PC-9 (cell line): ENCODE measurements around the gene PLA2G2C. TPM values are rescaled to one million over a fixed set of nuclear protein-coding genes. Genes with fewer than 3 reads are reported as not detected.
"Not testable (repeated sequence)": the region's sequence is repeated elsewhere in the genome, so short reads cannot be mapped to it uniquely, and the experiment has no call there.

Experiments
- BruUV-seq: library from RNA; stranded (reverse); fragments of 400-500 nt; replicated peaks from 2 replicates; lab custom pipeline; 2021; lab: Mats Ljungman, UMichigan
- CTCF ChIA-PET: fragments of 300-600 bp; sonication (Branson Sonifier 250); formaldehyde crosslinking; loops from one replicate; lab custom pipeline; 2022; ENCODE audit warnings: antibody characterized with exemption; lab: Charles Lee
- POLR2A ChIA-PET: fragments of 300-600 bp; sonication (Branson Sonifier 250); formaldehyde crosslinking; loops from one replicate; lab custom pipeline; 2022; ENCODE audit warnings: antibody characterized with exemption; ENCODE audit not compliant: unreplicated experiment; lab: Charles Lee
- DNase-seq, 2 experiments: peaks; one replicate each; pipeline versions ENCODE4 v3.0.0 to v3.0.0-alpha.2; 2015 to 2022; ENCODE audit warnings: mixed read lengths in 1 of 2
- H2AFZ ChIP-seq: fragments of 200-600 bp; sonication (generic); 2 replicates; pipeline ENCODE4 v1.8.1; 2017; ENCODE audit warnings: antibody characterized with exemption
- H3F3A ChIP-seq: fragments of 200-600 bp; sonication (generic); 2 replicates; pipeline ENCODE4 v1.8.1; 2017; ENCODE audit warnings: antibody characterized with exemption, mild to moderate bottlenecking, low read depth; ENCODE audit not compliant: insufficient read depth
- H3K27ac ChIP-seq: fragments of 200-600 bp; sonication (generic); 2 replicates; pipeline ENCODE4 v1.6.1; 2016; ENCODE audit warnings: mixed run types
- H3K27me3 ChIP-seq: fragments of 200-600 bp; sonication (generic); 2 replicates; pipeline ENCODE4 v1.6.1; 2016; ENCODE audit warnings: low read depth, mixed run types; ENCODE audit not compliant: insufficient read depth
- H3K36me3 ChIP-seq: fragments of 200-600 bp; sonication (generic); 2 replicates; pipeline ENCODE4 v1.6.1; 2016; ENCODE audit warnings: low read depth, mixed run types
- H3K4me1 ChIP-seq: fragments of 200-600 bp; sonication (generic); replicated peaks from 2 replicates; pipeline ENCODE4 v1.6.1; 2016; ENCODE audit warnings: mixed run types; ENCODE audit not compliant: insufficient read depth
- H3K4me2 ChIP-seq: fragments of 200-600 bp; sonication (generic); 2 replicates; pipeline ENCODE4 v1.6.1; 2017; ENCODE audit warnings: mixed run types
- H3K4me3 ChIP-seq: fragments of 200-600 bp; sonication (generic); 2 replicates; pipeline ENCODE4 v1.6.1; 2016; ENCODE audit warnings: mixed run types
- H3K79me2 ChIP-seq: fragments of 200-600 bp; sonication (generic); 2 replicates; pipeline ENCODE4 v1.6.1; 2017; ENCODE audit warnings: low read depth, mixed run types
- H3K9me2 ChIP-seq: fragments of 200-600 bp; sonication (generic); 2 replicates; pipeline ENCODE4 v1.8.1; 2017; ENCODE audit warnings: mild to moderate bottlenecking; ENCODE audit not compliant: insufficient read depth
- H3K9me3 ChIP-seq: fragments of 200-600 bp; sonication (generic); 2 replicates; pipeline ENCODE4 v1.8.1; 2016; ENCODE audit warnings: low read depth; ENCODE audit not compliant: insufficient read depth
- H4K20me1 ChIP-seq: fragments of 200-600 bp; sonication (generic); 2 replicates; pipeline ENCODE4 v1.8.1; 2017; ENCODE audit not compliant: insufficient read depth
- EZH2 ChIP-seq: fragments of 200-600 bp; sonication (generic); IDR thresholded peaks from 2 replicates; pipeline ENCODE4 v1.8.0; 2017; ENCODE audit warnings: antibody characterized with exemption, low read depth
- intact Hi-C: fragments of 100-400 bp; cut with micrococcal nuclease; formaldehyde crosslinking; loops from one replicate; pipeline ENCODE4 v1.10.0; 2022; ENCODE audit not compliant: unreplicated experiment
- total RNA-seq: library from RNA; stranded (reverse); gene quantifications from 2 replicates; pipeline ENCODE4 v1.2.3, GENCODE V29; 2021
- TF ChIP-seq, protein P1 (sequence below): fragments of 200-600 bp; sonication (generic); conservative IDR thresholded peaks from 2 replicates; pipeline ENCODE4 v1.6.1; 2017; ENCODE audit warnings: mixed run types, antibody characterized with exemption, mild to moderate bottlenecking, moderate library complexity

Gene PLA2G2C
- total RNA-seq, 1 experiment from 2014 or later = 0.55 TPM

DNA sequence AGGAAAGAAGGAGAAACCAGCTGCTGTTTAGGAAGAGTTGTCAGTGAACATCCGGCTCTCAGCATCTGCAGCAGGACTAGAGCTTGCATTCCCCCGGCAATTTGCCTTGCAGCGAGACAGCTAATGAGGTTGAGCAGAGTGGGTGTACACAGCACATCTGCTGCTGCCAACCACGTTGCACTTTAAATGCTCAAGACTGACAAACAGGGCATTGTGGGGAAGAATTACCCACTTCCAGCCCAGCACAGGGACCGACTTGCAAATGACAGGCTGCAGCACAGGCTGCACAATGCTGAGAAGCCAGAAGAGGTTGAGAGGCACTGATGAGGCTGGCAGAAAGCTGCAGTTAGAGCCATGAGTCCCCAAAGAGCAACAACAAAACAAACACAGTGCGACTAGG, 47.5 kb upstream of the PLA2G2C start:
- ChIA-PET POLR2A (no interaction called here), CTCF (no interaction called here)
- Histone ChIP-seq H3K79me2 (no peaks in the 10 kb centered on the region), H2AFZ (no peak overlapping the region), H3F3A (peaks cover 44% of the 10 kb centered on the region), H3K4me3 (no peak overlapping the region), H3K4me2 (peak overlapping the region; percentile 73), H3K9me2 (no peaks in the 10 kb centered on the region), H3K36me3 (no peaks in the 10 kb centered on the region), H3K27me3 (no peaks in the 10 kb centered on the region), H3K27ac (peak overlapping the region; percentile 91), H3K9me3 (no peaks in the 10 kb centered on the region), H3K4me1 (peaks cover 79% of the 10 kb centered on the region), H4K20me1 (no peaks in the 10 kb centered on the region)
- intact Hi-C loops = loop anchor here (2.0 kb wide), 1 partner anchor 125 kb away; no protein-coding TSS in a partner anchor
- TF ChIP-seq EZH2 = no peak
- TF ChIP-seq, protein P1, sequence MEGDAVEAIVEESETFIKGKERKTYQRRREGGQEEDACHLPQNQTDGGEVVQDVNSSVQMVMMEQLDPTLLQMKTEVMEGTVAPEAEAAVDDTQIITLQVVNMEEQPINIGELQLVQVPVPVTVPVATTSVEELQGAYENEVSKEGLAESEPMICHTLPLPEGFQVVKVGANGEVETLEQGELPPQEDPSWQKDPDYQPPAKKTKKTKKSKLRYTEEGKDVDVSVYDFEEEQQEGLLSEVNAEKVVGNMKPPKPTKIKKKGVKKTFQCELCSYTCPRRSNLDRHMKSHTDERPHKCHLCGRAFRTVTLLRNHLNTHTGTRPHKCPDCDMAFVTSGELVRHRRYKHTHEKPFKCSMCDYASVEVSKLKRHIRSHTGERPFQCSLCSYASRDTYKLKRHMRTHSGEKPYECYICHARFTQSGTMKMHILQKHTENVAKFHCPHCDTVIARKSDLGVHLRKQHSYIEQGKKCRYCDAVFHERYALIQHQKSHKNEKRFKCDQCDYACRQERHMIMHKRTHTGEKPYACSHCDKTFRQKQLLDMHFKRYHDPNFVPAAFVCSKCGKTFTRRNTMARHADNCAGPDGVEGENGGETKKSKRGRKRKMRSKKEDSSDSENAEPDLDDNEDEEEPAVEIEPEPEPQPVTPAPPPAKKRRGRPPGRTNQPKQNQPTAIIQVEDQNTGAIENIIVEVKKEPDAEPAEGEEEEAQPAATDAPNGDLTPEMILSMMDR = no peak
- BruUV-seq = no TSS peak
- no peak for DNase-seq

DNA sequence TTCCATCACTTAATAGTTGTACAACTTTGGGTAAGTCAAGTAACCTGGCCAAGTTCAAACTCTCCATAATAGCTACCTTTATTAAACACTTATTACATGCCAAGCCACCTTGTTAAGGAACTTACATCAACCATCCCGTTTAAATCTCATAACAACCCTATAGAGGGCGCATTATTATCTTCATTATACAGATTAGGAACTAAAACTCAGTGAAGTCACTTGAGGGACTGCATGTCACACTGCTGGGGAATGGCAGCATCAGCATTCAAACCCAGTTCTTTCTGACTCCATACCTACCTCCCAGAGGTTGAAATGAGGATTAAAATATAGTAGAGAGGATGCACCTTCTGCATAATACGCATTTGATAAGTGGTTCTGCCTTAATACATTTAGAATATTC, 47.1 kb upstream of the PLA2G2C start:
- H3K79me2 ChIP-seq = no peaks in the 10 kb centered on the region
- H3K4me1 ChIP-seq = peaks cover 75% of the 10 kb centered on the region
- TF ChIP-seq EZH2 = no peak
- TF ChIP-seq, protein P1 = peak; percentile 54
- H3K4me2 ChIP-seq = peak overlapping the region; percentile 73
- no peaks in the 10 kb centered on the region for H3K36me3 ChIP-seq
- intact Hi-C loops = loop anchor here (2.0 kb wide), 1 partner anchor 125 kb away; no protein-coding TSS in a partner anchor
- H3K27ac ChIP-seq = peak overlapping the region; percentile 91
- peak in 1 of 2 experiments; percentile 64 for DNase-seq
- no peaks in the 10 kb centered on the region for H3K9me3 ChIP-seq
- peak overlapping the region; percentile 23; the same call in 1 of the 2 replicates for H3K4me3 ChIP-seq
- H4K20me1 ChIP-seq = no peaks in the 10 kb centered on the region
- CTCF ChIA-PET = interaction anchor here (0.6 to 0.9 kb wide), 2 partner anchors 17 to 126 kb away, joined by 3 read pairs; no protein-coding TSS in a partner anchor
- no peak overlapping the region for H2AFZ ChIP-seq
- no TSS peak for BruUV-seq
- H3K9me2 ChIP-seq = no peaks in the 10 kb centered on the region
- no peaks in the 10 kb centered on the region for H3K27me3 ChIP-seq
- peaks cover 44% of the 10 kb centered on the region for H3F3A ChIP-seq
- POLR2A ChIA-PET = no interaction called here

DNA sequence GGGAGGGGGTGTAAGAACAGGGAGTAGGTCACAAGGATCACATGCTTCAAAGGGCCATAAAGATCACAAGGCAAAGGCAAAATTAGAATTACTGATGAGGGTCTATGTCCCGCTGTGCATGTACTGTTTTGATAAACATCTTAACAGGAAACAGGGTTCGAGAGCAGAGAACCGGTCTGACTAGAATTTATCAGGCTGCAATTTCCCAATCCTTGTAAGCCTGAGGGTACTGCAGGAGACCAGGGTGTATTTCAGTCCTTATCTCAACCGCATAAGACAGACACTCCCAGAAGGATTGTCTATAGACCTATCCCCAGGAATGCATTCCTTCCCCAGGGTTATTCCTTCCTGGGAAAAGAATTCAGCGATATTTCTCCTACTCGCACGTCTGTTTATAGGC, 46.2 kb upstream of the PLA2G2C start:
- Histone ChIP-seq H3K27ac (peak overlapping the region; percentile 91), H3K4me1 (peaks cover 67% of the 10 kb centered on the region), H3K4me2 (peak overlapping the region; percentile 73), H3F3A (peaks cover 44% of the 10 kb centered on the region)
- H3K36me3 ChIP-seq, H3K27me3 ChIP-seq, POLR2A ChIA-PET, H3K79me2 ChIP-seq, H3K4me3 ChIP-seq, BruUV-seq, H3K9me2 ChIP-seq, H3K9me3 ChIP-seq, H2AFZ ChIP-seq, H4K20me1 ChIP-seq: not testable (repeated sequence)
- CTCF ChIA-PET = interaction anchor here (0.7 to 0.9 kb wide), 2 partner anchors 105 to 127 kb away, joined by 3 read pairs; no protein-coding TSS in a partner anchor
- peak; percentile 68 to 91 for DNase-seq
- intact Hi-C loops = loop anchor here (1.0 to 2.0 kb wide), 3 partner anchors 19 to 264 kb away; no protein-coding TSS in a partner anchor
